ENCODE data around the gene DMC1.
"Not testable (repeated sequence)": the region's sequence is repeated elsewhere in the genome, so short reads cannot be mapped to it uniquely, and the experiment has no call there.

DNA sequence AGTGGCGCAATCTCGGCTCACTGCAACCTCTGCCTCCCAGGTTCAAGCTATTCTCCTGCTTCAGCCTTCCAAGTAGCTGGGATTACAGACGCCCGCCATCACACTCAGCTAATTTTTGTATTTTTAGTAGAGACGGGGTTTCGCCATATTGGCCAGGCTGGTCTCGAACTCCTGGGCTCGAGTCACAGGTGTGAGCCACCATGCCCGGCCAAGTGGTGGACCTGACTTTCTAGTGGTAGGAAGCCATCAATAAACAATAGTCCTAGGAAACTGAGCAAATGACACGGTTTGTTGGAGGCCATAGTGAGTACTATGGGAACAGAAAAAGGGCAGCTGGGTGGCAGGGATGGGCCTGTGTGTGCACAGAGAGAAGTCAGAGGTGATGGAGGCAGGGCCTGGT is 99.8 kb downstream of the DMC1 start:
- not testable (repeated sequence) for TF ChIP-seq CTCF (IDR thresholded peaks at IDR 0.05); POLR2A (IDR thresholded peaks at IDR 0.05); POLR2AphosphoS5 (IDR thresholded peaks at IDR 0.05; ENCODE audit: insufficient read depth in 1 of 2, low read depth in 1 of 2)

All from vagina (tissue), 2 donors.